WI38 (cell line): ENCODE results near the gene EI24.

Experiments used
- H3K4me3 ChIP-seq: 2 replicates; pipeline ENCODE4 v1.5.1; 2011; ENCODE audit warnings: low read depth, mild to moderate bottlenecking, control low read depth, low read length
- CTCF ChIP-seq: IDR thresholded peaks from 2 replicates; pipeline ENCODE4 v1.5.1; 2012; ENCODE audit warnings: low read depth, mild to moderate bottlenecking, control low read depth, low read length

The EI24 gene

DNA sequence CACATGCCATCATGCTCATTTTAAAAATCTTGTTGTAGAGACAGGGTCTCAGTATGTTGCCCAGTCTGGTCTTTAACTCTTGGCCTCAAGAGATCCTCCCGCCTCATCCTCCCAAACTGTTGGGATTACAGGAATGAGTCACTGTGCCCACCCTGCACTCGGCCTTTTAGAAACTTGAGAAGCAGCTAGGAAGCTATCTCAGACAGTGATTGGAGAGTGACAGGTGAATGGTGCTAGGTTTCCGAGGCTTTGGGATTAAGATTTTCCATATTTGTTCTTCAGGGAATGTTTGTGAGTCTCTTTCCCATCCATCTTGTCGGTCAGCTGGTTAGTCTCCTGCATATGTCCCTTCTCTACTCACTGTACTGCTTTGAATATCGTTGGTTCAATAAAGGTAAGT, 10.5 kb downstream of the EI24 start:
- H3K4me3 ChIP-seq: no peak overlapping the region
- TF ChIP-seq CTCF: no peak

GRCh38 chr11:125583496-125583895, 14.2 kb downstream of the EI24 start:
- no peak overlapping the region for H3K4me3 ChIP-seq
- no peak for TF ChIP-seq CTCF

GRCh38 chr11:125585487-125585886, 16.2 kb downstream of the EI24 start:
- H3K4me3 ChIP-seq: no peak overlapping the region
- no peak for TF ChIP-seq CTCF

- no peak for TF ChIP-seq CTCF
- H3K4me3 ChIP-seq: no peak overlapping the region
These were observed 17.3 kb downstream of the EI24 start for GRCh38 chr11:125586623-125587022.

- no peak for TF ChIP-seq CTCF
These were observed 18.2 kb downstream of the EI24 start for GRCh38 chr11:125587480-125587879.

DNA sequence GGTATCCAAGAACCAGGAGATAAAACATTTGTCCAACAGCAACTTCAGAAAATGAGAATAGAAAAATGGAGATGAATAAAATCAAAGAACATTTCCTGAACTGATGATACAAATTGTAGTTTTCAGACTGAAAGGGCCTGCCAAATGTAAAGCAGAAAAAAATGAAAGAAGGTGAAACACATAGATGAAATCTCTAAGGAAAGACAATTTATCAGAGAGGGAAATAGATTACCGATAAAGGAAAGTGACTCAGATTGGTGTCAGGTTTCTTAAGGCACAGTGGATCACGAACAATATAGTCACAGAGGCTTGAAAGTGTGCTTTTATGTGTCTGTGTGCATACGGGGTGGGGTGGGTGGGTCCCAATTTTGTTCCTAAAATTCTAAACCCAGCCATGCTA, 19.2 kb downstream of the EI24 start:
- no peak overlapping the region for H3K4me3 ChIP-seq
- TF ChIP-seq CTCF: no peak

More at GRCh38 chr11:125587480-125587879, 18.2 kb downstream of the EI24 start:
- no peak overlapping the region for H3K4me3 ChIP-seq

DNA sequence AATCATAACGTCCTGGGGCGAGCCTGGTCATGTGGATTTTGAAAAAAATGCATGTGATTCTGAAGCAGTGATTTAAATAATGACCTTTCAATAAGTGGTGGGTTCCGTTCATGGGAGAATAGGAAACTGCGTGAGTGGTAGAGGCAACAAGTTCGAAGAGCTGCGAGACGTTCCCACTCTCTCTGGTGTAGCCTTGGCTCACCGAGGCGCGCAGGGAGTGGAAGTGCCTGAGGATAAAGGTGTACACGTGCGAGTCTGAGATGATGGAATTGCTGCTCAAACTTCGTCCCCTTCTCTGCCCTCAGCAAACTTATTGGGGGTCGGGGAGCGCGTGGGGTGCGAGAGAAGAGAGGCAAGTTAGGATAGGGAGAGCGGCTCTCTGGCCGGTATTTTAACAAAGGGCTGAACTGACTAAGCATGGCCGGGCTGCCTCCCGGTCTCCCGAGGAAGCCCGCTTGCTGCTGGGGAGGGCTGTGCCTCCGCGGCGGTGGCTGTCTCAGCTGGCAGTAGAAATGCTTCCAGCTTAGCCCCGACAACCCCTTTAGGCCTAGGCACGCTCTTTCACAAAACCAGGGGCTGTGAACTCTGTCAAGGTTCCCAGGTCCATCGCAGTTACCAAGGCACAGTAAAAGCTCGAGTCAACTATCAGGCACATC, 22.5 kb downstream of the EI24 start:
- TF ChIP-seq CTCF: no peak
- H3K4me3 ChIP-seq: peak overlapping the region; percentile 72
